GM20000 (cell line): ENCODE measurements around the gene CDHR1.

Source experiments
- DNase-seq: peaks from one replicate; pipeline ENCODE4 v3.0.0; 2012; ENCODE audit warnings: low spot score
- CTCF ChIP-seq: IDR thresholded peaks from 2 replicates; pipeline ENCODE4 v1.5.1; 2012; ENCODE audit warnings: mild to moderate bottlenecking, control low read depth; ENCODE audit errors: extremely low read depth, missing control alignments

Gene CDHR1

GRCh38 chr10:84202349-84202748, 8.0 kb downstream of the CDHR1 start:
- no peak for DNase-seq
- no peak for TF ChIP-seq CTCF

GRCh38 chr10:84204122-84204521, 9.8 kb downstream of the CDHR1 start:
- peak; percentile 79 for DNase-seq

GRCh38 chr10:84204610-84205009, 10.3 kb downstream of the CDHR1 start:
- no peak for DNase-seq
- TF ChIP-seq CTCF, result no peak

More at GRCh38 chr10:84204122-84204521, 9.8 kb downstream of the CDHR1 start:
- peak; percentile 57 for TF ChIP-seq CTCF

GRCh38 chr10:84205049-84205852, 10.9 kb downstream of the CDHR1 start:
- peak; percentile 89 for TF ChIP-seq CTCF
- DNase-seq, result peak; percentile 77

GRCh38 chr10:84205853-84206525, 11.7 kb downstream of the CDHR1 start:
- no peak for DNase-seq
- TF ChIP-seq CTCF, result no peak

- DNase-seq, result no peak
- no peak for TF ChIP-seq CTCF
Measured at GRCh38 chr10:84208023-84208422, 13.7 kb downstream of the CDHR1 start.

GRCh38 chr10:84211566-84211965, 17.2 kb downstream of the CDHR1 start:
- no peak for TF ChIP-seq CTCF
- no peak for DNase-seq
